ENCODE results near the gene RRM1. TPM values are rescaled to one million over a fixed set of nuclear protein-coding genes. Genes with fewer than 3 reads are reported as not detected.

The RRM1 gene
- total RNA-seq, 1 donor from 2014 or later, result 44.0 TPM

- H3K4me3 ChIP-seq (ENCODE audit: low read depth, low read length), result peak overlapping the region; percentile 55
- H3K36me3 ChIP-seq (ENCODE audit: control insufficient read depth, insufficient read depth, low read length), result no peaks in the 10 kb centered on the region
- no peak for DNase-seq (ENCODE audit: low read depth)
- FAIRE-seq, result no peak
- no peaks in the 10 kb centered on the region for H3K27me3 ChIP-seq (ENCODE audit: control insufficient read depth, insufficient read depth, low read length)
- TF ChIP-seq CTCF (IDR thresholded peaks at IDR 0.05; ENCODE audit: insufficient read depth, low read length, severe bottlenecking), result no peak
These were observed 92.0 kb downstream of the RRM1 start for GRCh38 chr11:4186464-4187054.

- TF ChIP-seq CTCF (IDR thresholded peaks at IDR 0.05; ENCODE audit: insufficient read depth, low read length, severe bottlenecking), result peak; percentile 97
- FAIRE-seq, result no peak
- peak overlapping the region; percentile 55 for H3K4me3 ChIP-seq (ENCODE audit: low read depth, low read length)
- peak; percentile 37 for DNase-seq (ENCODE audit: low read depth)
- no peaks in the 10 kb centered on the region for H3K36me3 ChIP-seq (ENCODE audit: control insufficient read depth, insufficient read depth, low read length)
- H3K27me3 ChIP-seq (ENCODE audit: control insufficient read depth, insufficient read depth, low read length), result no peaks in the 10 kb centered on the region
These were observed 92.7 kb downstream of the RRM1 start for GRCh38 chr11:4187055-4187988.

Other genes with a start within 250 kb of the RRM1 start
- 60.8 and 86.9 TPM in 2 replicates for gene STIM1, start 239.1 kb upstream of the RRM1 start, total RNA-seq

Measured in bronchial epithelial cell (primary cell).